Measurements from ENCODE around the gene RASGRF1.

Gene RASGRF1

GRCh38 chr15:79071901-79072300 lies 18.7 kb downstream of the RASGRF1 start:
- no peak overlapping the region for H3K4me3 ChIP-seq
- no peak overlapping the region for H3K27ac ChIP-seq

GRCh38 chr15:79068790-79069189 lies 21.8 kb downstream of the RASGRF1 start:
- no peak overlapping the region for H3K27ac ChIP-seq
- no peak overlapping the region for H3K4me3 ChIP-seq

GRCh38 chr15:79067969-79068368 lies 22.6 kb downstream of the RASGRF1 start:
- Histone ChIP-seq H3K27ac (no peak overlapping the region), H3K4me3 (no peak overlapping the region)

- Histone ChIP-seq H3K27ac (peak overlapping the region in 1 of 21 experiments; percentile 0), H3K4me3 (no peak overlapping the region)
These were observed 23.3 kb downstream of the RASGRF1 start for GRCh38 chr15:79067072-79067833.

GRCh38 chr15:79066391-79067071 lies 24.0 kb downstream of the RASGRF1 start:
- Histone ChIP-seq H3K4me3 (no peak overlapping the region), H3K27ac (peak overlapping the region in 1 of 21 experiments; percentile 0)

- no peak overlapping the region for H3K27ac ChIP-seq
- no peak overlapping the region for H3K4me3 ChIP-seq
These were observed 24.7 kb downstream of the RASGRF1 start for GRCh38 chr15:79065706-79066376.

- Histone ChIP-seq H3K27ac (no peak overlapping the region), H3K4me3 (no peak overlapping the region)
These were observed 25.2 kb downstream of the RASGRF1 start for GRCh38 chr15:79065361-79065705.

- Histone ChIP-seq H3K27ac (no peak overlapping the region), H3K4me3 (no peak overlapping the region)
These were observed 26.1 kb downstream of the RASGRF1 start for GRCh38 chr15:79064496-79064895.

GRCh38 chr15:79060175-79060574 lies 30.4 kb downstream of the RASGRF1 start:
- Histone ChIP-seq H3K27ac (no peak overlapping the region), H3K4me3 (no peak overlapping the region)

GRCh38 chr15:79059081-79059572 lies 31.5 kb downstream of the RASGRF1 start:
- H3K4me3 ChIP-seq = no peak overlapping the region
- no peak overlapping the region for H3K27ac ChIP-seq

GRCh38 chr15:79058260-79058850 lies 32.2 kb downstream of the RASGRF1 start:
- H3K4me3 ChIP-seq = no peak overlapping the region
- no peak overlapping the region for H3K27ac ChIP-seq

GRCh38 chr15:79057050-79057449 lies 33.5 kb downstream of the RASGRF1 start:
- Histone ChIP-seq H3K4me3 (no peak overlapping the region), H3K27ac (no peak overlapping the region)

GRCh38 chr15:79054350-79054749 lies 36.2 kb downstream of the RASGRF1 start:
- H3K27ac ChIP-seq = no peak overlapping the region
- no peak overlapping the region for H3K4me3 ChIP-seq

- no peak overlapping the region for H3K27ac ChIP-seq
These were observed 36.7 kb downstream of the RASGRF1 start for GRCh38 chr15:79053894-79054293.

GRCh38 chr15:79051941-79052731 lies 38.4 kb downstream of the RASGRF1 start:
- Histone ChIP-seq H3K27ac (no peak overlapping the region), H3K4me3 (no peak overlapping the region)

More at GRCh38 chr15:79053894-79054293, 36.7 kb downstream of the RASGRF1 start:
- H3K4me3 ChIP-seq = no peak overlapping the region

- H3K27ac ChIP-seq = no peak overlapping the region
- no peak overlapping the region for H3K4me3 ChIP-seq
These were observed 39.6 kb downstream of the RASGRF1 start for GRCh38 chr15:79051029-79051428.

- no peak overlapping the region for H3K4me3 ChIP-seq
- H3K27ac ChIP-seq = no peak overlapping the region
These were observed 40.2 kb downstream of the RASGRF1 start for GRCh38 chr15:79050341-79050740.

- Histone ChIP-seq H3K27ac (no peak overlapping the region), H3K4me3 (no peak overlapping the region)
These were observed 41.2 kb downstream of the RASGRF1 start for GRCh38 chr15:79049416-79049815.

GRCh38 chr15:79047676-79048439 lies 42.7 kb downstream of the RASGRF1 start:
- H3K4me3 ChIP-seq = no peak overlapping the region
- no peak overlapping the region for H3K27ac ChIP-seq

Measured in skin epidermis (tissue), 12 donors.